A375 (cell line): Measurements from ENCODE around the gene NPIPA3. TPM values are rescaled to one million over a fixed set of nuclear protein-coding genes. Genes with fewer than 3 reads are reported as not detected.

Experiments used
- total RNA-seq: library from RNA; depleted of rRNA; stranded (reverse); fragments of >200 nt; shearing (Covaris generic); gene quantifications from 2 replicates; pipeline ENCODE4 v1.2.3, GENCODE V29; 2014; rRNA removed

Gene NPIPA3
- total RNA-seq, result 3.7 and 4.7 TPM in 2 replicates

DNA sequence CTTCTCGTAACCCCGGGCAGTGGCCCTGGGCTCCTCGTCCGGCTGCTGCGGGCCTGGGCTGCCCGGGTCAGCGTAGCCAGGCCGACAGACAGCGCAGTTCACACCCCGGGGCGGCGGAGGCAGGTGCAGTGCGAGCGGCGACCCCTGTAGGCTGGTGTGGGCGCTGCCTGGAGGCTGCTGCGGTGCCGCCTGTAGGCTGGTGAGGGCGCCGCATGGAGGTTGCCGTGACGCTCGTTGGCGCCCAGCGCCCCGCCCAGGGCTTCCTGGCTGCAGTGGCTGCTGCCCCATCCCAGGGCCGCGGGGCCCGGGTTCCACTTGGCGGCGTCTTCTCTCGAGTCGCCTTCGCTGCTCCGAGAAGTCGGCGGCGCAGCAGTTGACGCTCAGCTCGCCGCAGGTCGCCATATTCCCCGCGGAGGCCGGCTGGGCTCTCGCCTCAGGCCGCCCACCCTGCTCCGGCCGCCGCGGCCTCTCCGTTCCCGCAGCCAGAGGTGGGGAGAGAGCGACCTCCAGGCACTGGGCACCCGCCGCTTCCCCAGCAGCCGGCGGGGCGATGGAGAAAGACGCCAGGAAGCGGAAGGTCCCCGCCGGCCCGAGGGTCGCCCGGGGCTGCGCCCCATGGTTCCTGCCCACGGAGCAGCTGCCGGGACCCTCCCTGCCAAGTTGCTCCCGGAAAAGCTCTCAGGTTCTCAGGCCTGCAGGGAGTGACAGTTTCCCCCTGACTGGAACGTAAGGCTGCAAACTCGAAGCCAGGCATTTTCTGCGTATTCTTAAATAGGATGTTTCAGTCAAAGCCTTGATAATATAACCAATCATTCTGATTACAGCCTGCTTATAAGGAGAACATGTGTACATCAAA, at the start of gene NPIPA3:
TSS of gene NPIPA3 (plus strand) at position 256 of the 856 bp plus-strand sequence. CDS start 5,533 bp downstream, outside the sequence.

DNA sequence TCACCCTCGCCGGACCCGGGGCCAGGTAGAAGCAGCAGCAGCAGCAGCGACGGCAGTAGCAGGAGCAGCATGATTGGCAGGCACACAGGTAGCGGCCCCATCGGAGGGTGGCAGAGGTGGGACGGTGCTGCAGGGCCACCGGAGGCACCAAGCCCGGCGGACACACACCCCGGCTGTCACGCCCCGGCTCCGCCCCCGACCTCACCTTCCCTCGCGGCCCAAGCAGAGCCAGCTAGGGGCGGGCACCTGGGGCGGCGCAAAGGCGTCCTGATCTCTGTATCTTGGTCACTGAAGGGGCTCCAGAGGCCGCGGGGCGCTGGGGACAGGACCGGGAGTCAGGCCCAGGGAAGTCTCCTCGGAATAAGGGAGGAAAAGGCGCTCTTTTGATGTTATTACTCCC, 9.1 kb upstream of the NPIPA3 start, which contains the start of gene PLA2G10:
TSS of gene PLA2G10 (minus strand) at position 180 of the 400 bp plus-strand sequence. CDS start at position 101, 79 bp downstream.

GRCh38 chr16:14742273-14743128, 39.3 kb downstream of the NPIPA3 start, which contains the start of gene NPIPA2:
NPIPA2 (plus strand) TSS chr16:14742533; CDS start chr16:14748066, 5,533 bp downstream.

Other genes with a start within 250 kb of the NPIPA3 start
- 40.4 and 41.8 TPM in 2 replicates for gene PARN, start 73.2 kb upstream of the NPIPA3 start, total RNA-seq
- gene BFAR, start 70.5 kb upstream of the NPIPA3 start, total RNA-seq, result 81.8 and 96.3 TPM in 2 replicates
- gene PLA2G10, start 9.1 kb upstream of the NPIPA3 start, total RNA-seq, result not detected in 2 replicates
- gene NPIPA2, start 39.1 kb downstream of the NPIPA3 start, total RNA-seq, result 3.7 and 4.7 TPM in 2 replicates
- 87.1 and 87.7 TPM in 2 replicates for gene NOMO1, start 130.3 kb downstream of the NPIPA3 start, total RNA-seq
- 52.4 and 58.4 TPM in 2 replicates for gene NPIPA1, start 234.0 kb downstream of the NPIPA3 start, total RNA-seq